ENCODE measurements around the gene IRS2. TPM values are rescaled to one million over a fixed set of nuclear protein-coding genes. Genes with fewer than 3 reads are reported as not detected.

The IRS2 gene
- total RNA-seq, 1 donor from 2014 or later: 20.1 TPM

DNA sequence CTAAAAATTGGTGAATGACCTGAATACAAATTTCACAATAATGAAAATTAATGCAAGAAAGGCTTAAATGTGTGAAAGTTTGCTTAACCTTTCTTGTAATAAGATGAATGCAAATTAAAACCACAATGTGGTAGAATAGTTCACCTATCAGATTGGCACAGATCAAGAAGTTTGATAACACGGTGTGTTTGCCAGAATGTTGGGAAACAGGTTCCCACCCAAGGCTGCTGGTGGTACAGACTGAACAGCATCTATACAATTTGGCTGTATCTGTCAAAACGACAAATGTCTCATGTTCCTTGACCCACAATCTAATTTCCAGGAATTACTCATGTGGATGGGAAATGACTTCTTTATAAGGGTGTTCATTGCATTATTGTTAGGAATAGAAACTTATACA is 8.6 kb upstream of the IRS2 start:
- no peak overlapping the region for H2AFZ ChIP-seq (ENCODE audit: low read depth, low read length)
- no peaks in the 10 kb centered on the region for H3K4me1 ChIP-seq (ENCODE audit: insufficient read depth, low read length)
- H3K36me3 ChIP-seq (ENCODE audit: insufficient read depth, low read length): no peaks in the 10 kb centered on the region
- no peak overlapping the region for H3K4me3 ChIP-seq (ENCODE audit: insufficient read depth, low read depth, low read length)
- no peak overlapping the region for H3K9ac ChIP-seq (ENCODE audit: low read length)
- H4K20me1 ChIP-seq (ENCODE audit: insufficient read depth, low read length): no peaks in the 10 kb centered on the region
- no peak overlapping the region for H3K27ac ChIP-seq (ENCODE audit: low read depth, low read length)
- Mint-ChIP-seq H3K36me3 (ENCODE audit: low read depth, unreplicated experiment) (no peaks in the 10 kb centered on the region), H3K27me3 (ENCODE audit: low read depth, unreplicated experiment) (peaks cover 6% of the 10 kb centered on the region), H3K9me3 (ENCODE audit: unreplicated experiment) (no peaks in the 10 kb centered on the region), H3K4me3 (ENCODE audit: unreplicated experiment) (no peak overlapping the region), H3K27ac (ENCODE audit: unreplicated experiment) (no peak overlapping the region), H3K4me1 (ENCODE audit: low read depth, unreplicated experiment) (peaks cover 6% of the 10 kb centered on the region)
- H3K4me2 ChIP-seq (ENCODE audit: low read length): no peak overlapping the region
- peaks cover 3% of the 10 kb centered on the region for H3K27me3 ChIP-seq (ENCODE audit: insufficient read depth, low read length)
- FAIRE-seq: no peak
- H3K9me3 ChIP-seq (ENCODE audit: insufficient read depth, low read depth, low read length): no peaks in the 10 kb centered on the region
- no peaks in the 10 kb centered on the region for H3K79me2 ChIP-seq (ENCODE audit: insufficient read depth, low read length)
- no peak for TF ChIP-seq EZH2 (IDR thresholded peaks at IDR 0.05; ENCODE audit: insufficient read depth, low read length)
- DNase-seq (ENCODE audit: low read depth): no peak

DNA sequence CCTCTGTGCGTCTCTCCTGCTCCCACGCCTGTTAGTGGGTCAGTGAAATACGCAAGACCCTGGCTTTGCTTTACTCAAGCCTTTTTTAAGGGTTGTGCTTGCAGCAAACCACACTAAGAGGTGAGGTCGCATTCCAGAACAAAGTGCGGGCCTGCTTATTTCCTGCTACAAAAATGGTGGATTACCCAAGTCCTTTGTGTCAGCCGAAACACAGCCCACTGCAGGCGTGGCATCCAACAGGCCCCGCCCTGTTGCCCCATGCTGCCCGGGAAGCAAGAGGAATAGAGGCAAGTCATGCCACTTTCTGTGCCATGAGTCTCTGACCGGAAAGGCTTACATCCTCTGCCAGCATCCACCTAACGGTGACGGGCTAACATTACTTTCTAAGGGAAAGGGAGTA is 7.7 kb upstream of the IRS2 start:
- FAIRE-seq: no peak
- no peak overlapping the region for H3K4me3 Mint-ChIP-seq (ENCODE audit: unreplicated experiment)

DNA sequence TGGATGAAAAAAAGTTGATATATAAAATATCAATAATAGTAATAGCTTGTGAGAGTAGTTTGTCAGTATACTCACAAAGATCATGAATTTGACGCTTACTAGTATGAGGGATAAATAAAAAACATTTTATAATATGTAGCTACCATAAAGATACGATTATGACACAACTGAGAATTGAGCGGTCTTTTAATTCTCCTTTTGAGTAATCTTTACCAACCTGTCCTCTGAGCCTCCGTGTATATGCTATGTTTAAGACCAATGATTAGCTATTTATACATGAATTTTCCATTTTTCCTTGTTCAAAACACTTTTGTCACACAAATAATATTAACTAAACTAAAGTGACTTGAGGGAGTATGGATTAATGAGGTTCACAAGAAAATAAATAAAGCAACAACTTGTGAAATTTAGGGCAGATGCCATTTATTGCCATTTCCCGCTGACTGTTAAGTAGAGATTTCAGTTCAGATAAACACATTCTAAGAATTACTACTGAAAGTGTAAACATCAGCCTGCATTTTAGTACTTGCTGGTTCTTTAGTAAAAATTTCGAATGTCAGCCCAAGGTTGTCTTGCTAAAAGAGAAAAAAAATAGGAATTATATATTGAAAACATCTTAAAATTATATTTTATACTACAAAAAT is 6.2 kb upstream of the IRS2 start:
- Histone ChIP-seq H2AFZ (ENCODE audit: low read depth, low read length) (no peak overlapping the region), H3K79me2 (ENCODE audit: insufficient read depth, low read length) (no peaks in the 10 kb centered on the region), H3K27ac (ENCODE audit: low read depth, low read length) (no peak overlapping the region), H4K20me1 (ENCODE audit: insufficient read depth, low read length) (no peaks in the 10 kb centered on the region), H3K9ac (ENCODE audit: low read length) (no peak overlapping the region), H3K4me2 (ENCODE audit: low read length) (no peak overlapping the region), H3K4me1 (ENCODE audit: insufficient read depth, low read length) (peaks cover 3% of the 10 kb centered on the region), H3K9me3 (ENCODE audit: insufficient read depth, low read depth, low read length) (no peaks in the 10 kb centered on the region), H3K36me3 (ENCODE audit: insufficient read depth, low read length) (no peaks in the 10 kb centered on the region), H3K27me3 (ENCODE audit: insufficient read depth, low read length) (no peaks in the 10 kb centered on the region), H3K4me3 (ENCODE audit: insufficient read depth, low read depth, low read length) (no peak overlapping the region)
- no peak for FAIRE-seq
- Mint-ChIP-seq H3K4me3 (ENCODE audit: unreplicated experiment) (no peak overlapping the region), H3K4me1 (ENCODE audit: low read depth, unreplicated experiment) (peaks cover 6% of the 10 kb centered on the region), H3K27ac (ENCODE audit: unreplicated experiment) (no peak overlapping the region), H3K36me3 (ENCODE audit: low read depth, unreplicated experiment) (no peaks in the 10 kb centered on the region), H3K9me3 (ENCODE audit: unreplicated experiment) (no peaks in the 10 kb centered on the region), H3K27me3 (ENCODE audit: low read depth, unreplicated experiment) (peaks cover 6% of the 10 kb centered on the region)
- no peak for DNase-seq (ENCODE audit: low read depth)
- TF ChIP-seq, protein P1, sequence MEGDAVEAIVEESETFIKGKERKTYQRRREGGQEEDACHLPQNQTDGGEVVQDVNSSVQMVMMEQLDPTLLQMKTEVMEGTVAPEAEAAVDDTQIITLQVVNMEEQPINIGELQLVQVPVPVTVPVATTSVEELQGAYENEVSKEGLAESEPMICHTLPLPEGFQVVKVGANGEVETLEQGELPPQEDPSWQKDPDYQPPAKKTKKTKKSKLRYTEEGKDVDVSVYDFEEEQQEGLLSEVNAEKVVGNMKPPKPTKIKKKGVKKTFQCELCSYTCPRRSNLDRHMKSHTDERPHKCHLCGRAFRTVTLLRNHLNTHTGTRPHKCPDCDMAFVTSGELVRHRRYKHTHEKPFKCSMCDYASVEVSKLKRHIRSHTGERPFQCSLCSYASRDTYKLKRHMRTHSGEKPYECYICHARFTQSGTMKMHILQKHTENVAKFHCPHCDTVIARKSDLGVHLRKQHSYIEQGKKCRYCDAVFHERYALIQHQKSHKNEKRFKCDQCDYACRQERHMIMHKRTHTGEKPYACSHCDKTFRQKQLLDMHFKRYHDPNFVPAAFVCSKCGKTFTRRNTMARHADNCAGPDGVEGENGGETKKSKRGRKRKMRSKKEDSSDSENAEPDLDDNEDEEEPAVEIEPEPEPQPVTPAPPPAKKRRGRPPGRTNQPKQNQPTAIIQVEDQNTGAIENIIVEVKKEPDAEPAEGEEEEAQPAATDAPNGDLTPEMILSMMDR (IDR thresholded peaks at IDR 0.05; ENCODE audit: insufficient read depth, low read depth, low read length): no peak
- no peak for TF ChIP-seq EZH2 (IDR thresholded peaks at IDR 0.05; ENCODE audit: insufficient read depth, low read length)

More for the DNA sequence above, 7.7 kb upstream of the IRS2 start:
- no peaks in the 10 kb centered on the region for H3K79me2 ChIP-seq (ENCODE audit: insufficient read depth, low read length)
- H3K4me1 ChIP-seq (ENCODE audit: insufficient read depth, low read length): no peaks in the 10 kb centered on the region
- no peak overlapping the region for H3K9ac ChIP-seq (ENCODE audit: low read length)
- no peak for DNase-seq (ENCODE audit: low read depth)
- H4K20me1 ChIP-seq (ENCODE audit: insufficient read depth, low read length): no peaks in the 10 kb centered on the region
- peaks cover 6% of the 10 kb centered on the region for H3K4me1 Mint-ChIP-seq (ENCODE audit: low read depth, unreplicated experiment)
- H3K27ac ChIP-seq (ENCODE audit: low read depth, low read length): no peak overlapping the region
- TF ChIP-seq EZH2 (IDR thresholded peaks at IDR 0.05; ENCODE audit: insufficient read depth, low read length): no peak
- TF ChIP-seq, protein P1 (IDR thresholded peaks at IDR 0.05; ENCODE audit: insufficient read depth, low read depth, low read length): no peak
- H3K36me3 ChIP-seq (ENCODE audit: insufficient read depth, low read length): no peaks in the 10 kb centered on the region
- H3K36me3 Mint-ChIP-seq (ENCODE audit: low read depth, unreplicated experiment): no peaks in the 10 kb centered on the region
- H3K9me3 ChIP-seq (ENCODE audit: insufficient read depth, low read depth, low read length): no peaks in the 10 kb centered on the region
- H3K9me3 Mint-ChIP-seq (ENCODE audit: unreplicated experiment): no peaks in the 10 kb centered on the region
- no peaks in the 10 kb centered on the region for H3K27me3 ChIP-seq (ENCODE audit: insufficient read depth, low read length)
- peaks cover 6% of the 10 kb centered on the region for H3K27me3 Mint-ChIP-seq (ENCODE audit: low read depth, unreplicated experiment)
- no peak overlapping the region for H2AFZ ChIP-seq (ENCODE audit: low read depth, low read length)
- no peak overlapping the region for H3K4me3 ChIP-seq (ENCODE audit: insufficient read depth, low read depth, low read length)
- H3K4me2 ChIP-seq (ENCODE audit: low read length): no peak overlapping the region
- no peak overlapping the region for H3K27ac Mint-ChIP-seq (ENCODE audit: unreplicated experiment)

Data from astrocyte (in vitro differentiated cells and primary cell).